ENCODE results near the gene RNASE12.
A peak's percentile ranks its signal among the peaks of the same experiment; 100 is the strongest.

The RNASE12 gene, protein sequence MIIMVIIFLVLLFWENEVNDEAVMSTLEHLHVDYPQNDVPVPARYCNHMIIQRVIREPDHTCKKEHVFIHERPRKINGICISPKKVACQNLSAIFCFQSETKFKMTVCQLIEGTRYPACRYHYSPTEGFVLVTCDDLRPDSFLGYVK

DNA sequence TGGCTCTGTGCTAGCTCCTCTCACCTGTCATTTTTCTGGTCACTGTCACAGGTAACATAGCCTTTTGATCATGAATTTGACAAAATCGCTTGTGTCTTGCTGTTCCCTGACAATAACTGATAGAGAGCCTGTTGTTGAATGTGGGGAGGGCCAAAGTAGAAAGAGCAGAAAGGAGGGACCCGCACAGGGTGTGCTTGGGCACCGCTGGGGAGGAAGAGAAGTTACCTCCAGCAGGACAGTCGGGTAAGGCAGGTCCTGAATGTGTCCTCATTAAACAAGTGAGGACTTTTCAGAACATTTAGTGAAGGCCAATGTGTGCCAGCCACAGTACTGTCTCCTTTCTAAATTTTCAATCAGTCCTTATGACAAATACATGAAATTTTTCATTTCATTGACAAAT, at the start of gene RNASE12:
Gene RNASE12, minus strand, starts transcription at position 142 of the 400 bp plus-strand sequence. CDS start 653 bp downstream, outside the sequence.
- H3K4me1 ChIP-seq (ENCODE audit: insufficient read depth, low read length): no peaks in the 10 kb centered on the region
- no peak within 1 kb of the TSS for H3K27ac ChIP-seq (ENCODE audit: low read depth, low read length)
- H3K9ac ChIP-seq (ENCODE audit: low read length): no peak within 1 kb of the TSS
- no peak within 1 kb of the TSS for H3K4me3 ChIP-seq (ENCODE audit: low read depth in 1 of 2, low read length in 2 of 2)
- no peaks in the 10 kb centered on the region for H3K9me3 ChIP-seq (ENCODE audit: low read length)
- H3K27me3 ChIP-seq (ENCODE audit: control insufficient read depth in 1 of 2, insufficient read depth in 2 of 2, low read length in 2 of 2): no peaks in the 10 kb centered on the region
- no peaks in the 10 kb centered on the region for H3K36me3 ChIP-seq (ENCODE audit: insufficient read depth, low read length)

DNA sequence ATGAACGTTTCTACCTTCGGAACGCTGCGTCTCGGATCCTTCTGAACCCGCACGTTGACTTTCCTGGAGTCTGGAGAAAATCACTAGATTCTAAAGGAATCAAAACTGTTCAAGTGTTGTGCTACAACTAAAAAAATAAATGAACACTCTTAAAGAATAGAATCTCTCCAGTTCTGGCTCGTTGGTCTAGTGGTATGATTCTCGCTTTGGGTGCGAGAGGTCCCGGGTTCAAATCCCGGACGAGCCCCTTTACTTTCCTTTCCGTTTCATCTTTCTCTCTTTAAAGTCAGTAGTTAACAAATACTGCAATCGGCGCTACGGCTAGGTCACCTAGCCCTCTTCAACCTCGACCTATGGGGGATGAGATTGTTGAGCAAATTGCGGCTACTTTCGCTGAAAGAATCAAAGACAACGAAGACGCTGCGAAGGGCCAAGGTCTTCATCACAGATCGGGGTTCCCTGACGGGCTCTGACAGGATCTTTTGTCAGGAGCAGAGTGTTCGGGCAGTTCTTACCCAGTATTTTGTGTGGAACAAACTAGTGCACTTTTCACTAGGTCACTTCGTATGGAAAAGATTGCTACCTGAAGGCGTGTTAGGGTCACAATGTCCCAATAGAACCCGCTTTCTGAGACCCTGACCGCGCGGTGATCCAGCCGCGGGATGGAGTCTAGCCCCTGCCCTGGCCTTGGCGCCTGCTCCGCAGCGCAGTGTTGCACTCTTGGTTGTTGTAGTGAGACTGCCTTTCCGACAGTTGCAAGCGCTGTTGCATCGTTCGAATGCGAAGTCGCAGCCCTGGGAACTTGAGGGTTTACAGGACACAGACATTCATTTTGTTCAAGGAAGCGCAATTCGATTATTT, 41.9 kb upstream of the RNASE12 start:
- Histone ChIP-seq H3K27me3 (ENCODE audit: control insufficient read depth in 1 of 2, insufficient read depth in 2 of 2, low read length in 2 of 2) (peaks cover 0 to 13% of the 10 kb centered on the region in 2 donors), H3K9me3 (ENCODE audit: low read length) (no peaks in the 10 kb centered on the region), H3K4me1 (ENCODE audit: insufficient read depth, low read length) (peaks cover 18% of the 10 kb centered on the region), H3K27ac (ENCODE audit: low read depth, low read length) (no peak overlapping the region), H3K9ac (ENCODE audit: low read length) (no peak overlapping the region), H3K36me3 (ENCODE audit: insufficient read depth, low read length) (no peaks in the 10 kb centered on the region), H3K4me3 (ENCODE audit: low read depth in 1 of 2, low read length in 2 of 2) (peak overlapping the region; percentile 21 to 64)

DNA sequence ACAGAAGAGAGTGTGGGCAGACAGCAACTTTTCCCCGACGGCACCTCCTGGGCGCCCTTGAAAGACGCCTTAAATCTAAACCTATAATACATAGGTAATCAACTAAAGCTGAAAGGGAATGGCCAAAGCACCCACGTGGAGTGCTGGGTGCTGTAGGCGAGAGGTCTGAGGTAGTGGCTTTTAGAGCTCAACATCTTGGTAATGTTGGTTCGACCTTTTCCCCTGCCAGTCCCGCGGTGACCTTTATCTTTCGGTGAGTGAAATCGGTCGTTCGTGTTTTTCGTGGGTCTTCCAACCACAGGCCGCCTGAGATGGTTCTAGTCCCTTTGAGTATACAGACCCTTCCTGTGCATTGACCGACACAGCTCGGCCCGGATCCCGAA, 41.3 kb upstream of the RNASE12 start:
- Histone ChIP-seq H3K36me3 (ENCODE audit: insufficient read depth, low read length) (no peaks in the 10 kb centered on the region), H3K9ac (ENCODE audit: low read length) (no peak overlapping the region), H3K9me3 (ENCODE audit: low read length) (no peaks in the 10 kb centered on the region), H3K27ac (ENCODE audit: low read depth, low read length) (no peak overlapping the region), H3K4me1 (ENCODE audit: insufficient read depth, low read length) (peaks cover 18% of the 10 kb centered on the region), H3K4me3 (ENCODE audit: low read depth in 1 of 2, low read length in 2 of 2) (peak overlapping the region in 1 of 2 donors; percentile 64), H3K27me3 (ENCODE audit: control insufficient read depth in 1 of 2, insufficient read depth in 2 of 2, low read length in 2 of 2) (peaks cover 0 to 13% of the 10 kb centered on the region in 2 donors)

DNA sequence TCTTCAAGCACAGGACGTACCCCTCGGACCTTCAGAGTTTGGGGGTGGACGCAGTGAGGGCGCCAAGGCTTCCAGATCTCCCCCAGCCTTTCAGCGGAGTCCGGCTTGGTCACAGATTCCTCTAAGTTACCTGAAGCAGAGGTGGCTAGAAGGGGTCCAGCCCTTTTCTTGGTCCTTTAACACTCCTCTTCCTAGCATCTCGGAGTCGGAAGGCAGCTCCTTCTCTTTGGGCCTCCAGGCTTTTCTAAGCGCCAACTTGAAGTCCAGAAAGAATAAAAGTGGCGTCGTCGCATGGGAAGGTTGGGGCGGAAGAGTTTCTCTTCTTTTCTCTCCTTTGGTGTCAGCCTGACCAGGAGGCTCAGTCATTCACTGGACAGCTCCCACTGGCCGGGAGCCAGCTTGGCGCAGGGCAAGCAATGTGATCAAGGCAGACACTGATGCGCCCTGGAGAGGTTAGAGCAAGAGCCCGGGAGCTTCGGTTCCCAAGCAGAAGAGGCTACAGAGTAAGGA, 40.8 kb upstream of the RNASE12 start:
- H3K4me3 ChIP-seq (ENCODE audit: low read depth in 1 of 2, low read length in 2 of 2): peak overlapping the region in 1 of 2 donors; percentile 32
- H3K4me1 ChIP-seq (ENCODE audit: insufficient read depth, low read length): peaks cover 18% of the 10 kb centered on the region
- no peaks in the 10 kb centered on the region for H3K36me3 ChIP-seq (ENCODE audit: insufficient read depth, low read length)
- peaks cover 0 to 13% of the 10 kb centered on the region in 2 donors for H3K27me3 ChIP-seq (ENCODE audit: control insufficient read depth in 1 of 2, insufficient read depth in 2 of 2, low read length in 2 of 2)
- no peaks in the 10 kb centered on the region for H3K9me3 ChIP-seq (ENCODE audit: low read length)
- no peak overlapping the region for H3K9ac ChIP-seq (ENCODE audit: low read length)
- H3K27ac ChIP-seq (ENCODE audit: low read depth, low read length): no peak overlapping the region

DNA sequence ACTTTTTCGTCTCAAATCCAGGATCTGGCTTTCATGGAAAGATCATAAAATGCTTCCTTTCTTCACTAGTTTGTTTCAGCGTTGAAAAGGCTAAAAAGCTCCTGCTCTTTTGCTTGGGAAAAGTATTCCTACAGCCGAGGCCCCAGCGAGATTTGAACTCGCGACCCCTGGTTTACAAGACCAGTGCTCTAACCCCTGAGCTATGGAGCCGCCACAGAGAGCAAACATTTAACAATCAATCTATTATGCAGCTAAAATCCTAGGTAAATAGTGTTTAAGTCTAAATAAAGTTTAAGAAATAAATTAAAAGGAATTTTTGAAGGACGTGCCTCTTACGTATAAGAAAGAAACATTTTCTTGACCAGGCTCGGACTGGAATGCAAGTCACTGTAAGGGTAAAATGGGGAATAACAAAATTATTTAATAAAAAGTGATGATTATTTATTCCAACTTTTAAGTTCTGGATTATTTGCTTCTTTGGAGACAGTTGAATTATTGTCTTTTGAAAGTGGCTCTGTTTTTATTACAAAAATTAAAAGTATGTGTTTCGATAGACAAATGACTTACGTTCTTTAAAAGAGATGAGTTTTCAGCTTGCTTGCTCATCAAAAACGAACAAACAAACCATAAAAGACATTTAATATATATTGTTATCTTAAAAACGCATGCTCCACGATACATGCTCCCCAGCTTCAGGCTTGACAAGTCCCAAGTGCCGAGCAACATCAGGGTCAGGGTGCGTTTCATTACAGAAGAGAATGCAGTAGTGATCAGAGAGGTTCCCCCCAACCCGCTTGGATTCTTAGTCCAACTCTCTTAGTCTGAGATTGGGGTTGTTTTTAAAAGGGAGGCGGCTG, 40.1 kb upstream of the RNASE12 start:
- H3K27me3 ChIP-seq (ENCODE audit: control insufficient read depth in 1 of 2, insufficient read depth in 2 of 2, low read length in 2 of 2): peaks cover 0 to 13% of the 10 kb centered on the region in 2 donors
- no peaks in the 10 kb centered on the region for H3K9me3 ChIP-seq (ENCODE audit: low read length)
- H3K4me3 ChIP-seq (ENCODE audit: low read depth in 1 of 2, low read length in 2 of 2): peak overlapping the region in 1 of 2 donors; percentile 52
- H3K27ac ChIP-seq (ENCODE audit: low read depth, low read length): no peak overlapping the region
- H3K9ac ChIP-seq (ENCODE audit: low read length): no peak overlapping the region
- H3K36me3 ChIP-seq (ENCODE audit: insufficient read depth, low read length): no peaks in the 10 kb centered on the region
- H3K4me1 ChIP-seq (ENCODE audit: insufficient read depth, low read length): peaks cover 18% of the 10 kb centered on the region

DNA sequence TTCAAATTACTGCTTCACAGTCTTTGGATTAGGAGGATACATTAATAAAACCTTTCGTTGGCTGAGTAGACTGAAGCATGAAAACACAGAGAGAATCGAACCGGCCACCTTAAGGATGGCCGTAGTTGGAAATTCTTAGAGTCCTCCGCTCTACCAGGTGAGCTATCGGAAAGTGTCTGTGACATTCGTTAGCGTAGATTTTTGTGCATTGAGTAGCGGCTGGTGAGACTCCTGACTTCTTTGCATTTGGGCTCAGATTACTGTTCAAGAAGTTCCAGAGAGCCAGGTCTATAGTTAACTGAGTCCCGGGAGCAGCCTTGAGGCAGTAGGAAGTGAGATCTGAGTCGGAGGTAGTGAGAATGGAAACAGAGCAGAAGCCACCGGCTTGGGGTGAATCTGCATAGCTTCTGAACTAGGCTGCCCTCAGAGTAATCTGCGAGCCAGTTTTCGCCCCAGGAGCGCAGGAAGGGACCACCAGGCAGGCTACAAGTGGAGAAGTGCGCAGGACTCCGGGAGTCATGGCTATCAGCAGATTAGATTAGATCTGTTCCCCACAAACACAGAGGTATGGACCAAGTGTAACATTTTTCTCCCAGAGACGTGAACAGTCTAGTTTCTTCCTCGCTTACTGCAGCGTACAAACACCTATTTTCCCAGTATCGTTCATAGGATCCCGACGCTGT, 39.3 kb upstream of the RNASE12 start:
- H3K27me3 ChIP-seq (ENCODE audit: control insufficient read depth in 1 of 2, insufficient read depth in 2 of 2, low read length in 2 of 2): peaks cover 0 to 13% of the 10 kb centered on the region in 2 donors
- no peaks in the 10 kb centered on the region for H3K36me3 ChIP-seq (ENCODE audit: insufficient read depth, low read length)
- H3K27ac ChIP-seq (ENCODE audit: low read depth, low read length): no peak overlapping the region
- no peaks in the 10 kb centered on the region for H3K9me3 ChIP-seq (ENCODE audit: low read length)
- H3K4me1 ChIP-seq (ENCODE audit: insufficient read depth, low read length): peaks cover 18% of the 10 kb centered on the region
- H3K9ac ChIP-seq (ENCODE audit: low read length): no peak overlapping the region
- peak overlapping the region in 1 of 2 donors; percentile 52 for H3K4me3 ChIP-seq (ENCODE audit: low read depth in 1 of 2, low read length in 2 of 2)

DNA sequence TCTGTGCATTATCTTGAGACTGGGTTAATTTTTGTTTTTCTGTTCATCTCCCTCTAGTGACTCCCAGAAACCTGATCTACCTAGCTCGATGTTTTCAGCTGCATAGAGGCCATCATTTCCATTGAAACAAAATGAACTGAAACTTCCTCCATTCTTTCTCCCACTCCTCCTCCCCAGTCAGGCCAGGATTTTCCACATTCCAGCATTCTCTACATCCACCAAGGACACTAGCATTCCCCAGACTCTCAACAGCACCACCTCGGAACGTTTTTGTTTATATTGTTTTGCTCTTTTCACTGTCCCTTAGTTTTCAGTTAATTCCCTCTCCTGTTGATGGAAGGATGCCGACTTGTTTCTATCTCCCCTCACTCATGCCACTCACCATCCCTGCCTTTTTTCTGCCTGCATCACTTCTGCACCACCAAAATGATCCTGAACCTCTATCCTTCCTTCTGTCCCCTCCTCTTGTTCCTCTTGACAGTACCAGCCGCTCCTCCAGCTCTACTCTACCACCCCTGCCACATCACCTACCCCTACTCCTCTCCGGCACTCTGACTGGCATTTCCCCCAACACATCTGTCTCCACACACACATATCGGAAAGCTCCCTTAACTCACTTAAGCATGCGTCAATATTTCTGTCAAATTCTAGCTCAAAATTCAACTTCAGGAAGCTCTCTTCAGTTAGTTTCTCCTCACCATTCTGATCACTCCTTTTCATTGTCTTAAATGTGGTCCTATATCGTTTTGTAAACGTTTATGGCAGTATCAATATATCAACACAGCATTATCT, 37.1 kb upstream of the RNASE12 start:
- Histone ChIP-seq H3K4me3 (ENCODE audit: low read depth in 1 of 2, low read length in 2 of 2) (no peak overlapping the region), H3K27me3 (ENCODE audit: control insufficient read depth in 1 of 2, insufficient read depth in 2 of 2, low read length in 2 of 2) (peaks cover under 1 to 13% of the 10 kb centered on the region in 2 donors), H3K9ac (ENCODE audit: low read length) (no peak overlapping the region), H3K36me3 (ENCODE audit: insufficient read depth, low read length) (no peaks in the 10 kb centered on the region), H3K4me1 (ENCODE audit: insufficient read depth, low read length) (peaks cover 18% of the 10 kb centered on the region), H3K27ac (ENCODE audit: low read depth, low read length) (no peak overlapping the region), H3K9me3 (ENCODE audit: low read length) (no peaks in the 10 kb centered on the region)

DNA sequence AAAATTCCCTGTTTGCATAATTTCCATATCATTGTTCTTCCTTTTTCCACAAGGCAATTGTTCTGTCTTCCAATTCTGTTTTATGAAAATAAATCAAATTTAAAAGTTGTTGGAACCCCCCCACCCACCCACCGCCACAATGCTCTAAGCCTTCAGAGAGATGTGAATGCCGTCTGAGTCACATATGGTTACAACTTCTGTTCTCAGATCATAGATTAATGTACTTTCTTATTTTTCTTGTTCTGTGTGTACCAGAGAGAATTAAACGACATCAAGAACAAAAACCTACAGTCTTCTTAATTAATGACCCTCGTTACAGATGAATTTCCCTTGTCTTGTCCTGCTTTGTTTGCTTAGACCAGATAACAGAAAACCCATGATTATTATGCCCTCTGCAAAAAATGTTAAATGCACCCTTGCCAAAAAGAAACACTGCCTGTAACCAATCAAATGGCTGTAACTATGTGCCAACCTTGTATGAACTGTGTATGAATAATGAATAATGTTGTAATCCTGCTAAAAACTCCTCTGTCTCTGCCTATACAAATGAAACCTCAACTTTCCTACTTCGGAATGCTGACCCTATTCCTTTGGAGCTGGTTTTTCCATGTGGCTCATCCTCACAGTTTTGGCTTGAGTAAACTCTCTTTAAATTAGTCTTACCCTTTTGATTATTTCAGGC, 36.3 kb upstream of the RNASE12 start:
- peaks cover 5 to 13% of the 10 kb centered on the region in 2 donors for H3K27me3 ChIP-seq (ENCODE audit: control insufficient read depth in 1 of 2, insufficient read depth in 2 of 2, low read length in 2 of 2)
- H3K4me1 ChIP-seq (ENCODE audit: insufficient read depth, low read length): peaks cover 15% of the 10 kb centered on the region

DNA sequence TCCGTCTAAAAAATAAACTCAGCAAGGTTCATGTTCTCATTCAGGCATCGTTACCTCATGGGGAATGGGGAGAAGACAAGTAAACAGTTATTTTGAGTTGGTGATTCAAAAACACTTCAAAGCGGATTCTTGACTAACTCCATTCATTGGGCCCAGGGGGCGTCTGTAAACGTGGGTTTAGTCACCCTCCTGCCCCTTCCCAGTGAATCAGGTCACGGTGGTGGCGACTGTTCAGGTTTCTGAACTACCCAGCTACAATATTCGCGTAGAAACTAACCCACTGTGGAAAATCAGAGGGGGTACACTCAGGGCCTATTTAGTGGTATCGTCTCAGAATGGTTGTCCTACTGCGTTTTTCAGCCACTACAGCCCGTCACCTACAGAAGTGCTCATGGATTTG, 35.1 kb upstream of the RNASE12 start:
- no peak overlapping the region for H3K27ac ChIP-seq (ENCODE audit: low read depth, low read length)
- H3K27me3 ChIP-seq (ENCODE audit: control insufficient read depth in 1 of 2, insufficient read depth in 2 of 2, low read length in 2 of 2): peaks cover 5 to 13% of the 10 kb centered on the region in 2 donors
- H3K36me3 ChIP-seq (ENCODE audit: insufficient read depth, low read length): no peaks in the 10 kb centered on the region
- no peak overlapping the region for H3K9ac ChIP-seq (ENCODE audit: low read length)
- peaks cover 7% of the 10 kb centered on the region for H3K4me1 ChIP-seq (ENCODE audit: insufficient read depth, low read length)
- peak overlapping the region in 1 of 2 donors; percentile 18 for H3K4me3 ChIP-seq (ENCODE audit: low read depth in 1 of 2, low read length in 2 of 2)
- H3K9me3 ChIP-seq (ENCODE audit: low read length): no peaks in the 10 kb centered on the region

More for the DNA sequence above, 36.3 kb upstream of the RNASE12 start:
- Histone ChIP-seq H3K9me3 (ENCODE audit: low read length) (no peaks in the 10 kb centered on the region), H3K4me3 (ENCODE audit: low read depth in 1 of 2, low read length in 2 of 2) (no peak overlapping the region), H3K36me3 (ENCODE audit: insufficient read depth, low read length) (no peaks in the 10 kb centered on the region), H3K9ac (ENCODE audit: low read length) (no peak overlapping the region), H3K27ac (ENCODE audit: low read depth, low read length) (no peak overlapping the region)

All from muscle layer of colon (tissue), 2 donors.